ENCODE measurements around the gene REPS1.
"Not testable (repeated sequence)": the region's sequence is repeated elsewhere in the genome, so short reads cannot be mapped to it uniquely, and the experiment has no call there.

The REPS1 gene

DNA sequence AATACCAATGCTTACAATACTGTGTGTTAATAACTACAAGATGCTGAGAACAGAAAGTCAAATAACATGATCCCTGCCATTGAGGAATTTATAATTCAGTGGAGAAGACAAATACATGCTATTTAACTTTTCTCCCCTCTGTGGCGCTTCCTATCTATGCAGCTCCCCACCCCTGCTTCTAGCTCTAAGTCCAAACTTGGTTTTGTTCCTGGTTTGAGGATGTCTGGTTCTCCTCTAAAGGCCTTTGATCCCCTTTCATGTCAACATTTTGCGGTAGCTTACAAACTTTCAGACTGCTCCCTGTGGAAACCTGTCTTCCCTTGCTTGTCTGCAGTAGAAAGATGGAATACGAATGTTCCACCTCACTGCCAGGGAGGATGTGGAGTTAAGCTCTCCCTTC lies 18.4 kb upstream of the REPS1 start:
- no peak for DNase-seq

DNA sequence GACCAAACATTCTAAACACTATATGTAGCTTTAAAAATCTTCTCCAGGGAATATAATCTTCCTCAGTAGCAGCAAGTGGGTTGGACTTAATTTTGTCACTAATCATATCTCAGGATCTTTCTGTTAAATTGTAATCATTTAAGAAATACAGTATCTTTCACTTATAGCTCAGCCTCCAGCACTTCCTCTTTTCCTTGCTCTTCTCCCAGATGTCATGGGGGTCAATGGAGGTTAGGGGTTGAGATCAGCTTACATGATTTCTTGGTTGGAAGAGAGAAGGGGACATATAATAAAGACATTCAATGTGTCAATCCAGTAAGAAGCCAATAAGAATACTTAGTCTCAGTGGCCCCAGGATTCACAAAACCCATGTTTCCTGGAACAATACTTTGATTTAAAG lies 15.7 kb upstream of the REPS1 start:
- no peak for DNase-seq

DNA sequence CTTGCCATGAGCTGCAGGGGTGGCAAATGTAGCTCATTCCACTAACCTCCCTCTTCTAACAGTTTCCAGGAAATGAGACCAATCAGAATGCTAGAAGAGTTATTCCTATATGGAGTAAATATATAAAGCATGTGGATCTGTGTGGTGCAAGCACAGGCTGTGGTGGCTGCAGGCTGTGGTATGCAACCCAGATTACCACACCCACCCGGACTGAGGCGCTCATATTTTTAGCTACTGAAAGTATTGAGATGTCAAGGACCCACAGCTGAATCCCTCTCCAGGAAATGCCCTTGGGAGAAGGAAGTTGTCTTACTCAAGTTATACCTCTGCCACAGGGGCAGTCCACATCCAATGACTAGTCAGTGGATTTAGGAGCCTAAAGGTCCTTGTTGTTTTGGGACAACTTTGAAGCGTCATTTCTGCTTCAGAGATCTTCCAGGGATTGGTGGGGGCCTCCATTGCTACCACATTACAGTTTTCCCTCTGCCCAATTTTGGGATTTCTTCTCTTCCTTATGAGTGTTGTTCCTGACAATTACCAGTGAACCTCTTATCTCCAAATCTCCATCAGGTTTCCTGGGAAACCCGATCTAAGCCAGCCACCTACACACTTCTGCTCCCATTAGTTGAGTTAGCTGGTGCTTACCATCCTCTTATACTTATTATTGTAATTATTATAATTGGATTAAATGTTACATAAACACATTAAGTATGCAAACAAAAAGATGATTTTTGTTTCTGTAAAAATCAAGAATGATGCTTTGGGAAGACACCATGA lies 12.1 kb upstream of the REPS1 start:
- no peak for DNase-seq

DNA sequence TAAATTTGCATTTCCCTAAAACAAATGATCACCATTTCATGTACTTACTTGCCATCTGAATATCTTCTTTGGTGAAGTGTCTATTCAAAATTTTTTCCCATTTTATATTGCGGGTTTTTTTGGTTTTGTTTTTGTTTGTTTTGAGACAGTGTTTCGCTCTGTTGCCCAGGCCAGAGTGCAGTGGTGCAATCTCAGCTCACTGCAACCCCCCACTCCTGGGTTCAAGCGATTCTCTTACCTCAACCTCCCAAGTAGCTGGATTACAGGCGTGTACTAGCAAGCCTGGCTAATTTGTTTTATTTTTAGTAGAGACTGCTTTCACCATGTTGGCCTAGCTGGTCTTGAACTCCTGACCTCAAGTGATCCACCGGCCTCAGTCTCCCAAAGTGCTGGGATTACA lies 9.1 kb upstream of the REPS1 start:
- DNase-seq, result no peak

DNA sequence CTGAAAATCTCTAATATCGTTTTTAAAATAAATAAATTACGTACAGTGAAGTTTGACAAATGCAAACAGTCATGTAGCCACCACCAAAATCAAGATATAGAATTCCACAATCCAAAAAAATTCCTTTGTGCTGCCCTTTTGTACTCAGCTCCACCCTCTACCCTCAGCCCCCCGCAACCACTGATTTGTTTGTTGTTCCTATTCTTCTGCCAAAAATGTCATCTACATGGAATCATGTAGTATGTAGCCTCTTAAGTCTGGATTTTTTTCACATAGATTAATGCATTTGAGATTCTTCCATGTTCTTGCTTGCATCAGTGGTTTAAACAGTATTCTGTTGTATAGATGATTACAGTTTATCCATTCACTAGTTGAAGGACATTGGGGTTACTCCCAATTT lies 8.5 kb upstream of the REPS1 start:
- DNase-seq, result no peak

DNA sequence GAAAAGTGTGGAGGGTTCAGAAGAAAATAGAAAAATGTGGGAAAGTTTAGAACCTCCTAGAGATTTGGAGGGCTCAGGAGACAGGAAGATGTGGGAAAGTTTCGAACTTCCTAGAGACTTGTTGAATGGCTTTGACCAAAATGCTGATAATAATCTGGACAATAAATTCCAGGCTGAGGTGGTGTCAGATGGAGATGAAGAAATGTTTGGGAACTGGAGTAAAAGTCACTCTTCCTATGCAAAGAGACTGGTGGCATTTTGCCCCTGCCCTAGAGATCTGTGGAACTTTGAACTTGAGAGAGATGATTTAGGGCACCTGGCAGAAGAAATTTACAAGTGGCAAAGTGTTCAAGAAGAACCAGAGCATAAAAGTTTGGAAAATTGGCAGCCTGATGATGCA lies 5.4 kb upstream of the REPS1 start:
- not testable (repeated sequence) for DNase-seq

DNA sequence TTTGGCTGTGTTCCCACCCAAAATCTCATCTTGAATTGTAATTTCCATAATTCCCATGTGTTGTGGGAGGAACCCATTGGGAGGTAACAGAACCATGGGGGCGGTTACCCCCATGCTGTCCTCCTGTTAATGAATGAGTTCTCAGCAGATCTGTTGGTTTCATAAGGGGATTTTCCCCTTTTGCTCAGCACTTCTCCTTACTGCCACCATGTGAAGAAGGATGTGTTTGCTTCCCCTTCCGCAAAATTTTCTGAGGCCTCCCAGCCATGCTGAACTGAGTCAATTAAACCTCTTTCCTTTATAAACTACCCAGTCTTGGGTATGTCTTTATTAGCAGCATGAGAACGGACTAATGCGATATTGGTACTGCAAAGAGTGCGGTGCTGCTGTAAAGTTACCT lies 4.9 kb upstream of the REPS1 start:
- DNase-seq, result not testable (repeated sequence)

DNA sequence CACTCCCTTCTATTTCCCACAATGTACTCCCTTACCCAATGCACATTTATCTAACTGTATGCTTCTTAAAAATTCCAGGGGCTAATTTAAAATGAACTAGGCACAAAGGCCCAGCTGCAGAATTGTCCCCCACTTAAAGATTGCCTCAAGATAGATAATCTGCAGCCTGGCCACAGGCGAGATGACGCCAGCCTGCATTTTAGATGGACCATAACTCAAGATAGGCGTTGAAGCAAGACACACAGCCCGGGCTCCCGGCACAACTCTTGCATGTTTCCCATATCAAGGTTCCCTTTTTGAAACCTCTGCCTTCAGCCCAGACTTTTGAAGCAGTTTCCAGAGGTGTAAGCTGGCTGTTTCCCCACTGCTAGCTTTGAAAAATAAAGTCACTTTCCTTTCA lies 3.2 kb upstream of the REPS1 start:
- no peak for DNase-seq

DNA sequence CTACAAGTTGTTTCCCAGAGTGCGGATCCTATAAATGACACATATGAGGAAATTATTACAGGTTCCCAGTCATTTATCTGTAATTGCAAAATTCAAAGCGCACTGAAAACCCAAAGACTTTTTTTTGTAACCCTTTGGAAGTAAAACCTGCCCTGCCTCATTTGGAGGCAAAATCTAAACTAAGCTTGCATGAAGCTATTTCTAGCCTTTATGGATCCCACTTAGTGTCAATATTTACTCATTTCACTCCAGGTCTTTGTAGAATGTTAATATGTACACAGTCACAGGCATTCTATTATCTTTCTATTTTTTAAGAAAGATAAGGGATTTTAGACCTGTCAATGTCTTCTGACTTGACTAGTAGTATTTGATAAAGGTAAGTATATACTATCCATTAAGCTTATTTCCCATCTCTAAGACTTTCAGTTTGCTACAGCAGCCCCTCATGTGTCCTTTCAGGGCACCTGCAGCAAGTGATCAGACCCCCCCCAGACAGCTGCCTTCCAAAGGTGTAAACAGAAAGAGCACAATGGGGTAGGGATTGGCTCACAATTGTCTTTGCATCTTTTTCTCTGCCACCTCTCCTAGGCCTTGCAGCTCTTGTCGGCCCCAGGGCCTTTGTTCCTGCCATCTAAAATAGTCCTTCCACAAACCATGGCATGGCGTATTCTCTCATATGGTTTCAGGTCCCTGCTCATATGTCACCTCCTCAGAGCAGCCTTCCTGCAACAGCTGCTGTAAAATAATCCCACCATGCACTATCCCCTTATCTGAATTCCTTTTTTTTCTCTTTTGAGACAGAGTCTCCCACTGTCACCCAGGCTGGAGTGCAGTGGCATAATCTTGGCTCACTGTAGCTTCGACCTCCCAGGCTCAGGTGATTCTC lies 1.3 kb upstream of the REPS1 start:
- DNase-seq, result no peak

DNA sequence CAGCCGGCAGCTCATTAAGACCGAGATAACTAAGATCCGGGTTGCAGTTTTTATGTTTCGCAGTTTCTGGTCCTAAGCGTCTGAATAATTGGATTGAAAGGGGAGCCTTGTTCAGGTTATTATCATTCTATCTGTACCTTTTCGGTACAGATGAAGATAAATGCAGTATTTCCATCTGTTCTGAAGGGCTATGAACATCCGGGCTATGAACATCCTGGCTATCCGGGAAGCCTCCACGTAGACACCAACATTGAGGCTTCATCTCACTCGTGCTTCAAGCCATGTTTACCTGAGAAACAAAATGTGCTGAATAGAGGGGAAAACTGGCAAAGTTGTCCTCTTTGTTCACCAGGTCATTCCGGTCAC lies 399 bp upstream of the REPS1 start:
- DNase-seq, result no peak

DNA sequence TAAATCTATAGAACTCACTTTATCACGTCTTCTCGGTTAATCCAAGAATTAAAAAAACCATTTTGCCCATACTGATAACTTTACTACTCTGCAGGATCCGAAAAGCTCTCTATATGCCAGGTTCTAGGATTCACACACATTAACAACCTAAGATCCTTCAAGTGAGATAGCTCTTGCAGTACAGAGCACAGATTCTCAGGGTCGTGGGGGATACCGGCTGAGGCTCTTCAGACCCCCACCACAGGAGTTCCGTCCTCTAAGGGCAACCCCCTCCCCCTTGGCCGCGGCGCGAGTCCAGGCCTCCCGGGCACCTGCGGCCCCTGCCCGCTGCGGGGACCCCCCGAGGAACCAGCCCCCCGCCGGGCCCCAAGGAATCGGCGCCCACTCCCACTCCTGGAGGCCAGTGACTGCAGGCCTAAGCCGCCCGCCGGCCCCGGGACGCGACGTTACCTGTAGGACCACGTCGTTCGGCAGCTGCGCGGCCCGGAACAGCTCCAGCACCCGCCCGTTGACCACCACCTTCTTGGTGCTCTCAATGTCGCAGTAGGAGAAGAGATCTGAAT lies 892 bp downstream of the REPS1 start:
- no peak for DNase-seq

DNA sequence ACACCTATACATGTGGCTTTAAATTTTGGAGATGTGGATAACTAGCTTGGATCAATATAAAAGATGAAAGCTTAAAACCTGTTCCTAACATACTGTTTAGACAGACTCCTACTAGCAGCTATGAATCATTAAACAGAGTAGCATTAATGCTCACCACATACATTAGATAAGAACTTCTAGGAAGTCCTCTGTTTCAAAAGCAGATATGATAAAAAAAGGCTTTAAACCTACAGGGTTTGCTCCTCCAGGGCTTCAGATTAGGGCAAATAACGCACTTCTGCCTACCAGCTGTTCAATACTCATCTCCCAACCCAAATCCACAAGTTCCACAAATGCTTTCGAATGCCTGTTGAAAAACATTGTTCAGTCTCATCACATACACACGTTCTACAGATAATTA lies 1.5 kb downstream of the REPS1 start:
- DNase-seq, result no peak

DNA sequence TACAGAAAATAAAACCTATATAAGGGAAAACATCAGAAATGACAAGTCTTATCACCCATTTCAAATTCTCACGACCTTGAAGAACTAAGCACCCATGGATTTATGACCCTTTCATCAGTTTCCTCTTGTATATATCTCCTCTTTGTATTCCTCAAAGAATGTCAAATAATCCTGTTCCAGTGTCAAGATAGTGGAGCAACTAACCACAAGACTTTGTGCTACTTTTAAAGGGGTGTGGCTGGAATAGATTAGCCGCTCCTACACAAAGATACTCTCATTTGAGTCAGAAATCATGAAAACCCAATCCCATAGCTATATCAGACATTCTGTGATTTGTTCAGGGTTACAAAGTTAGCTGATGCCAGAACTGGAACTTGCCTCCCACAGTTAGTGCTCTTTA lies 6.6 kb downstream of the REPS1 start:
- no peak for DNase-seq

DNA sequence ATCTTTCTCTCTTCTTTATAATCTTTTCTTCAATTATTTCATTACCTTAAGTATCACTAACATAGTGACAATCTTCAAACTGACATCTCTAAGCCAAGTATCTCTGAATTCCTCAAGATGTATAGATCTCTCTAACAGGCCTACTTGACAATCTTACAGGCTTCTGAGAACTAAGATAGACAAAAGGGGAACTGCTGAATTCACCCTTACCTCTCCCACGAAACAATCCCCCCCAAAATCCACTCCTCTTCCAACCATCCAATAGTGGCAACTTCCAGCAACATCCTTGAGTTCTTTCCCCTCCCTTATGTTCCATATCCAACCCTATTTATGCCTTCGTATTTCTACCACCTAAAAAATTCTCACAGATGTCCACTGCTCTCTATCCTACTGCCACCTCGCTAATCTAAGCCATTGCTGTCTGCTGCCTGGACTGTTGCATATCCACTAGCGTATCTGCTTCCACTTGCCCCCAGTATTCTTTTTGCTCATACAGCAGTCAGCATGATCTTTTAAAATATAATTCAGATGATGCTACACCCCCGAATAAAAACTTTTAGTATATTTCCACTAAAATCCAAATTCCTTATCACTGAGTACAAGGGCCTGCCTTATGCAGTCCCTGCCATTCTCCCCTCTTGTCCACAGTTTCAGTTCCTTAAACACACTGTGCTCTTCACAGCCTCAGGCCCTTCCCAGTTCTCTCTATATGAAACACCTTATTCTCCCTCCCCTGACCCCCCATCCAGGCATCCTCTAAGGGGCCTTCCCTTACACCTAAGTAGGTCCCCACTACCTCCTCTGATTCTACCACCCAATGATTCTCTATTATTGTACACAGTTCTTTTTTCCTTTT lies 8.0 kb downstream of the REPS1 start:
- DNase-seq, result no peak

DNA sequence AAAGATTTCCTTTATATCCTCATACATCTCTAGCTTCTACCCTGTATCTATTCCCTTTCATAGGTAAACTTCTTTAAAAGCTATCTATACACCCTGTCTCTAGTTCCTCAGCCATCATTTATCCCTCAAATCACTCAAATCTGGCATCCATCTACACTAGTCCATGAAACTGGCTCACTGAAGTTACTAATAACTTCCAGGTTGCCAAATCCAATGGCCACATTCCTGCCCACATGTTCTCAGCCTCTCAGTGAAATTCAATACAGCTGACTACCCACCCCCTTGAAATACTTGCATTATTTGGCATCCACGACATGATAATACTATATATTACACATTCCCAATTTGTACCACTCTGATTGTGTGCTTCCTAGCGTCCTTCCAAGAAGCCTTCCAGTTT lies 8.7 kb downstream of the REPS1 start:
- DNase-seq, result no peak

DNA sequence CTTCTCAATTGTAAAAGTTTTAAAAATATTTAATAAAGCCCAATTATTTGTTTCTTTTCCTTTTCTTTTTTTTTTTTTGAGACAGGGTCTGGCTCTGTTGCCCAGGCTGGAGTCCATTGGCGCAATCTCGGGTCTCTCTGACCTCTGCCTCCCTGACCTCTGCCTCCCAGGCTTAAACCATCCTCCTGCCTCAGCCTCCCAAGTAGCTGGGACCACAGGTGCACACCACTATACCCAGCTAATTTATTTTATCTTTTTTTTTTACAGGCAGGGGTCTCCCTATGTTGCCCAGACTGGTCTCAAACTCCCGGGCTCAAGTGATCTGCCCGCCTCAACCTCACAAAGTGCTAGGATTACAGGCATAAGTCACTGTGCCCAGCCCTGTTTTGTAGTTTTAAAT lies 9.8 kb downstream of the REPS1 start:
- no peak for DNase-seq

DNA sequence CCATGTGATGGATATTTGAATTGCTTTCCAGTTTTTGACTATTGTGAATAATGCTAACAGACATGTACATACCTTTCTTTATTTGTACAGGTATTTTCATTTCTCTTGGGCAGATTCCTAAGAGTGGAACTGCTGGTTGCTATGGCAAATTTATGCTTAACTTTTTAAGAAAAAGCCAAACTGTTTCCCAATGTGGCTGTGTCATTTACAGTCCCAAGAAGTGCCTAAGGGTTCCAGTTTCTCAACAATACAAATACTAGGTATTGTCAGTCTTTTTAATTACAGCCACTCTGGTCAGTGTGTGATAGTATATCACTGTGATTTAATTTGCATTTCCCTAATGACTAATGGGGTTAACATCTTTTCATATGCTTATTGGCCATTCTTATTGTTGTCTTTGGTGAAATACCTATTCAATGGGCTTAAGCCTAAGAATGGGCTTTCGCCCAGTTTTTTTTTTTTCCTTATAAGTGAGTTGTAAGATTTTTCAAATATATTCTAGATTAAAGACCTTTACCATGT lies 10.3 kb downstream of the REPS1 start:
- no peak for DNase-seq

DNA sequence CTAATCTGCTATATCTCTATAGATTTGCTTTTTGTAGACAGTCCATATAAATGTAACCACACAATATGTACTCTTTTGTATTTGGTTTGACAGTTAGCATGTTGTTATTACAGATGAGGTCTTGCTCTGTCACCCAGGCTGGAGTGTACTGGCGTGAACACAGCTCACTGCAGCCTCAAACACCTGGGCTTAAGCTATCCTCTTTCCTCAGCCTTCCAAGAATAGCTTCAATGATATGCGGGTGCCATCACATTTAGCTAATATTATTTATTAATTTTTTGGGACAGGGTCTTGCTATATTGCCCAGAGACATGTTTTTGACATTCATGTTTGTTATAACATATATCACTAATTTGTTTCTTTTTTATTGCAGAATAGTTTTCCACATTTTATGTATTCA lies 10.8 kb downstream of the REPS1 start:
- DNase-seq, result no peak

DNA sequence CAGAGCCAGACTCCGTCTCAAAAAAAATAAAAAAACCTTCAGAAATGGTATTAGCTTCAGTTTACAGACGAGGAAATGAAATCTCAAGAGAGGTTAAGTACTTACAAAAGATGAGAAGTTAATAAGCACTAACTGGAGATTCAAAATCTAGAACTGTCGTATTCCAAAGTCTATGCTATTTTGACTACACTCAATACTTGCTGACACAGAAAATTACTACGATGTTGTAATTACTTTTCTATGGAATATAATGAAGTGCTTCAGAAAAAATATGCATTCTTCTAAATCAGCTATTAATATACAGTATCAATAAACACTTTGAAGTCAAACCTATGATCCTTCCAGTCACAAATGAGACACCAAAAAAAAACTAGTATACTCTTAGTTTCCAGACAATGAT lies 12.2 kb downstream of the REPS1 start:
- no peak for DNase-seq

DNA sequence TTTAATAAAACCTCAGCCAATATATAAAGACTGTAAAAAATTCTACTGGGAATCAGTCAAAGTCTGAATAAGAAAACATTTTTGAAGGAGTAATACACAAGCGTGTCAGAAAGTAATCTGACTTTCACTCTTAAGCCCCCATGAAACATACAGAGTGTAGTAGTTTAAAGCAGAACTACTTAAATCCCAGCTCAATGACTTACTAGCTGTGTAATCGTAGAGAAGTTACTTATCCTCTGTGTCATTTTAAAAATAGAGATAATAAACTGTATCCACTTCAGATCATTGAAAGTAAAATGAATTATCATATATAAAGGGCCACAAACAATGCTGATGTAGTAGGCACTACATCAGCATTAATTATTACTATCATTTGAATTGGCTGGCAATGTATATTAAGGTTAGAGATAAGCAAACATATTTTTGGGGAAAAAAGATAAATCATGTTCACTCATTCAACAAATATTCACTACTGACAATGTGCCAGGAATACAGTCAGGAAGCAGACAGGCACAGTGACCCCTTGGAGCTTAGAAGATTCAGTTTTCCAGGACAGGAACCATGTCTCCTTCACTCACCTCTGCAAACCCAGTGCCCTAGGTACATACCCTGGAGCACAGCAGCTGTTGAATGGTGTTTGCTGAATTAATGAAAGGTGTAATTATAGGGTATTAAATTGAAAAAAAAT lies 14.4 kb downstream of the REPS1 start:
- DNase-seq, result no peak

DNA sequence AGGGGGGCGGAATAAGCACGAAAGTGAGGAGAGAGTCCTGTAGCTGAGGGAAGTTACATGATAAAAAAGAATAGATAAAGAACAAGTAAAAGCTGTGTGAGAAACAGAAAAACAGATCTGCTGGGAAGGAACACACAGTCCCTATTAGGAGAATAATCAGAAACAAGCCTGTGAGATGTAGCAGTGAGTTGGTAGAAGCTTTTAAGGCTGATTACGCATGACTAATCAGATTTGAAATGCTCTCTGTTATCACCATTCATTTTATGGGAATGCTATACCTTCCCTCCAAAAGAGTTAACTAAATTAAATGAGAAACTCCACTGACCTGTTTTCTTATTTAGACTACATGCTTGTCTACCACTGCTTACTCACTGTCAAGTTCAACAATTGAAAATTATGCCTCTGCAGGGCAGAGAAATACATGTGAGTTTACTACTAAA lies 15.8 kb downstream of the REPS1 start:
- DNase-seq, result no peak

DNA sequence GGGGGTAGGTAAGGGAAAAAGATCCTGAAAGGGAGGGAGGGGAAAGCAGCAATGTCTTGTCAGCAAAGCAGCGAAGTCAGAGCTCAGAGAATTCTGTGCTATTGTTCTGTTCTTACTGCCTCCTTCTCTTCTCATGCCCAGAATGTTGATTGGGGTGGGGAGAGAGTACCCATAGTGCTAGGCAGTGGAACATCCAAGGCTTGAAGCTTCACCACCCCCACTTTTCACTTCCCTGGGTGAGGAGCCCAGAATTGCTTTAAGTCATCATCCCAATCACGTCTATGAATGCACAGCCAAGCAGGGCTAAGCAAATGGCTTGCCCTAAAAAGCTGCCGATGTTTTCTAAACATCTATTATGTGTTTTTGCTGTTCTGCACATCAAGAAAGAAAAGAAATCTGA lies 16.5 kb downstream of the REPS1 start:
- no peak for DNase-seq
